AG10803 (cell line): ENCODE measurements around the gene C19orf81.

Experiments
- DNase-seq: peaks from one replicate; pipeline ENCODE4 v3.0.0; 2010; ENCODE audit warnings: low read depth
- H3K4me3 ChIP-seq: 2 replicates; pipeline ENCODE4 v1.5.1; 2011; ENCODE audit warnings: mild to moderate bottlenecking, low read length, control low read depth
- CTCF ChIP-seq: conservative IDR thresholded peaks from 2 replicates; pipeline ENCODE4 v1.5.1; 2011; ENCODE audit warnings: mild to moderate bottlenecking, low read length, control low read depth, inconsistent platforms

Gene C19orf81

GRCh38 chr19:50626795-50627194 lies 22.4 kb upstream of the C19orf81 start:
- no peak for DNase-seq
- no peak for TF ChIP-seq CTCF
- no peak overlapping the region for H3K4me3 ChIP-seq

- H3K4me3 ChIP-seq, result no peak overlapping the region
- TF ChIP-seq CTCF, result no peak
- no peak for DNase-seq
Observed at GRCh38 chr19:50628146-50628545, 21.1 kb upstream of the C19orf81 start.

- DNase-seq, result no peak
- TF ChIP-seq CTCF, result no peak
- H3K4me3 ChIP-seq, result no peak overlapping the region
Observed at GRCh38 chr19:50628551-50628950, 20.7 kb upstream of the C19orf81 start.

- no peak overlapping the region for H3K4me3 ChIP-seq
- no peak for DNase-seq
- TF ChIP-seq CTCF, result no peak
Observed at GRCh38 chr19:50629194-50629593, 20.1 kb upstream of the C19orf81 start.

- no peak for DNase-seq
- no peak overlapping the region for H3K4me3 ChIP-seq
- TF ChIP-seq CTCF, result no peak
Observed at GRCh38 chr19:50629801-50630200, 19.4 kb upstream of the C19orf81 start.

- TF ChIP-seq CTCF, result no peak
- no peak overlapping the region for H3K4me3 ChIP-seq
- DNase-seq, result no peak
Observed at GRCh38 chr19:50632151-50632835, 17.0 kb upstream of the C19orf81 start.

- H3K4me3 ChIP-seq, result no peak overlapping the region
- DNase-seq, result no peak
- no peak for TF ChIP-seq CTCF
Observed at GRCh38 chr19:50633359-50633758, 15.9 kb upstream of the C19orf81 start.
